GM23338 (cell line): ENCODE results near the gene TRIM37. TPM values are rescaled to one million over a fixed set of nuclear protein-coding genes. Genes with fewer than 3 reads are reported as not detected.
A peak's percentile ranks its signal among the peaks of the same experiment; 100 is the strongest.

Experiments
- ATAC-seq: fragments of 200-7000 bp; cut with Tn5 transposase; 3 replicates; pipeline ENCODE4 v1.9.1; 2020
- DNase-seq: peaks from one replicate; pipeline ENCODE4 v3.0.0-alpha.2; 2015; ENCODE audit warnings: low spot score
- H2AFZ ChIP-seq: fragments of 200-600 bp; sonication (generic); 2 replicates; pipeline ENCODE4 v1.8.0; 2016; ENCODE audit warnings: antibody characterized with exemption, mild to moderate bottlenecking, moderate library complexity
- H3F3A ChIP-seq: fragments of 200-600 bp; sonication (generic); replicated peaks from 2 replicates; pipeline ENCODE4 v1.8.0; 2017; ENCODE audit warnings: antibody characterized with exemption, mixed run types, low read depth
- H3K27ac ChIP-seq: fragments of 200-600 bp; sonication (generic); 2 replicates; pipeline ENCODE4 v1.6.1; 2016; ENCODE audit warnings: low read depth
- H3K27me3 ChIP-seq: fragments of 200-600 bp; sonication (generic); 2 replicates; pipeline ENCODE4 v1.8.0; 2016; ENCODE audit warnings: mild to moderate bottlenecking, mixed run types, moderate library complexity; ENCODE audit not compliant: insufficient read depth
- H3K36me3 ChIP-seq: fragments of 200-600 bp; sonication (generic); 2 replicates; pipeline ENCODE4 v1.8.0; 2016; ENCODE audit warnings: mild to moderate bottlenecking; ENCODE audit not compliant: insufficient read depth
- H3K4me1 ChIP-seq: fragments of 200-600 bp; sonication (generic); 2 replicates; pipeline ENCODE4 v1.8.0; 2016; ENCODE audit warnings: mild to moderate bottlenecking, moderate library complexity; ENCODE audit not compliant: insufficient read depth
- H3K4me2 ChIP-seq: fragments of 200-600 bp; sonication (generic); 2 replicates; pipeline ENCODE4 v1.7.1; 2017; ENCODE audit warnings: mixed run types
- H3K4me3 ChIP-seq: fragments of 200-600 bp; sonication (generic); 2 replicates; pipeline ENCODE4 v1.6.1; 2016; ENCODE audit warnings: mixed run types
- H3K79me2 ChIP-seq: fragments of 200-600 bp; sonication (generic); replicated peaks from 2 replicates; pipeline ENCODE4 v1.8.0; 2017; ENCODE audit warnings: mild to moderate bottlenecking; ENCODE audit not compliant: insufficient read depth
- H3K9me2 ChIP-seq: fragments of 200-600 bp; sonication (generic); 2 replicates; pipeline ENCODE4 v1.8.0; 2017; ENCODE audit not compliant: insufficient read depth
- H4K20me1 ChIP-seq: fragments of 200-600 bp; sonication (generic); replicated peaks from 2 replicates; pipeline ENCODE4 v1.8.0; 2017; ENCODE audit warnings: mild to moderate bottlenecking; ENCODE audit not compliant: insufficient read depth
- H3K27ac Mint-ChIP-seq: 2 replicates; pipeline ENCODE4 v1.8.0; 2020; ENCODE audit warnings: inconsistent platforms, mild to moderate bottlenecking, moderate library complexity, mixed read lengths
- H3K27me3 Mint-ChIP-seq: 3 replicates; pipeline ENCODE4 v1.8.0; 2022; ENCODE audit warnings: low read depth, mild to moderate bottlenecking, moderate library complexity, mixed read lengths, inconsistent platforms; ENCODE audit not compliant: insufficient read depth, poor library complexity
- H3K36me3 Mint-ChIP-seq: 3 replicates; pipeline ENCODE4 v1.8.0; 2021; ENCODE audit warnings: low read depth, mild to moderate bottlenecking, inconsistent platforms, moderate library complexity, mixed read lengths
- H3K4me1 Mint-ChIP-seq: 3 replicates; pipeline ENCODE4 v1.8.0; 2020; ENCODE audit warnings: mild to moderate bottlenecking, inconsistent platforms, mixed read lengths
- H3K4me3 Mint-ChIP-seq: 3 replicates; pipeline ENCODE4 v1.8.0; 2021; ENCODE audit warnings: moderate library complexity, mild to moderate bottlenecking, inconsistent platforms, mixed read lengths
- H3K9me3 Mint-ChIP-seq: 3 replicates; pipeline ENCODE4 v1.8.0; 2020; ENCODE audit warnings: moderate library complexity, mild to moderate bottlenecking, inconsistent platforms, mixed read lengths
- CREB1 ChIP-seq: fragments of 250-450 bp; sonication (Bioruptor Pico); IDR thresholded peaks from 2 replicates; pipeline ENCODE4 v1.5.0; 2020; ENCODE audit warnings: low read depth, mild to moderate bottlenecking, moderate library complexity
- CTCF ChIP-seq, 2 experiments: fragments of 200-600 bp in 1 of 2; sonication (generic) in 1 of 2; conservative IDR thresholded peaks; 2 replicates each; pipeline versions ENCODE4 v1.5.1 to v1.6.1; 2016 to 2017; ENCODE audit warnings: antibody characterized with exemption in 2 of 2, low read depth in 2 of 2, mild to moderate bottlenecking in 2 of 2, moderate library complexity in 1 of 2
- ETS1 ChIP-seq: IDR thresholded peaks from 2 replicates; pipeline ENCODE4 v1.6.1; 2016; ENCODE audit warnings: antibody characterized with exemption
- EZH2 ChIP-seq: fragments of 200-600 bp; sonication (generic); IDR thresholded peaks from one replicate; pipeline ENCODE4 v1.8.0; 2017; ENCODE audit warnings: antibody characterized with exemption, mild to moderate bottlenecking, low read depth; ENCODE audit not compliant: unreplicated experiment
- EZH2phosphoT487 ChIP-seq: fragments of 200-600 bp; sonication (generic); IDR thresholded peaks from one replicate; pipeline ENCODE4 v1.8.1; 2018; ENCODE audit warnings: antibody characterized with exemption; ENCODE audit not compliant: unreplicated experiment
- JUNB ChIP-seq: IDR thresholded peaks from one replicate; pipeline ENCODE4 v1.6.1; 2016; ENCODE audit warnings: antibody characterized with exemption; ENCODE audit not compliant: unreplicated experiment
- NANOG ChIP-seq: IDR thresholded peaks from 2 replicates; pipeline ENCODE4 v1.6.1; 2016; ENCODE audit warnings: antibody characterized with exemption, borderline replicate concordance
- REST ChIP-seq: IDR thresholded peaks from one replicate; pipeline ENCODE4 v1.6.1; 2018; ENCODE audit warnings: antibody characterized with exemption; ENCODE audit not compliant: unreplicated experiment
- STAT1 ChIP-seq: IDR thresholded peaks from one replicate; pipeline ENCODE4 v1.6.1; 2016; ENCODE audit warnings: antibody characterized with exemption; ENCODE audit not compliant: unreplicated experiment
- ZNF114 ChIP-seq: fragments of 250-450 bp; sonication (Bioruptor Pico); IDR thresholded peaks from 2 replicates; pipeline ENCODE4 v1.5.0; 2020; ENCODE audit warnings: mild to moderate bottlenecking, moderate library complexity
- ZNF331 ChIP-seq: fragments of 250-450 bp; sonication (Bioruptor Pico); IDR thresholded peaks from 2 replicates; pipeline ENCODE4 v1.5.0; 2020; ENCODE audit warnings: low read depth, mild to moderate bottlenecking, moderate library complexity
- ZNF462 ChIP-seq: fragments of 250-450 bp; sonication (Bioruptor Pico); IDR thresholded peaks from 2 replicates; pipeline ENCODE4 v1.5.0; 2020; ENCODE audit warnings: mild to moderate bottlenecking, moderate library complexity
- polyA plus RNA-seq: library from polyadenylated mRNA; unstranded; fragments of >200 nt; fragmentation: Nextera tagmentation; extraction: Ambion mirVana; gene quantifications from 2 replicates; pipeline ENCODE4 v1.2.1, GENCODE V29; 2016
- total RNA-seq: library from RNA; depleted of rRNA; stranded (reverse); fragments of >200 nt; shearing (Covaris generic); gene quantifications from 2 replicates; pipeline ENCODE4 v1.2.3, GENCODE V29; 2014

Gene TRIM37
- total and polyA plus RNA-seq, 2 experiments from 2014 or later = 61.1 to 71.2 TPM

- no peaks in the 10 kb centered on the region for H3F3A ChIP-seq
- no peaks in the 10 kb centered on the region for H3K9me3 Mint-ChIP-seq
- H3K4me1 ChIP-seq = peaks cover 27% of the 10 kb centered on the region
- H3K4me1 Mint-ChIP-seq = peaks cover 26% of the 10 kb centered on the region
- ATAC-seq (peak; percentile 2), DNase-seq (peak; percentile 68)
- peak overlapping the region; percentile 92 for H3K27ac ChIP-seq
- H3K27me3 Mint-ChIP-seq = peaks cover 7% of the 10 kb centered on the region
- no peak overlapping the region for H3K27ac Mint-ChIP-seq
- no peaks in the 10 kb centered on the region for H3K27me3 ChIP-seq
- H3K4me3 Mint-ChIP-seq = no peak overlapping the region
- no peaks in the 10 kb centered on the region for H3K36me3 ChIP-seq
- H3K4me3 ChIP-seq = peak overlapping the region; percentile 77
- peaks cover 84% of the 10 kb centered on the region for H3K79me2 ChIP-seq
- TF ChIP-seq ZNF331 (CRISPR knock-in tag) (no peak), NANOG (no peak), EZH2phosphoT487 (no peak), JUNB (no peak), REST (no peak), CREB1 (CRISPR knock-in tag) (no peak), ZNF462 (CRISPR knock-in tag) (no peak), ETS1 (no peak), STAT1 (no peak), EZH2 (no peak), ZNF114 (CRISPR knock-in tag) (no peak), CTCF (conservative IDR thresholded peaks at IDR 0.05; ENCODE audit: low read depth in 2 of 2) (no peak)
- H3K36me3 Mint-ChIP-seq = peaks cover 6% of the 10 kb centered on the region; the same call in 2 of the 3 replicates
- no peak overlapping the region for H2AFZ ChIP-seq
- H3K4me2 ChIP-seq = peak overlapping the region; percentile 84
- no peaks in the 10 kb centered on the region for H3K9me2 ChIP-seq
- peaks cover 17% of the 10 kb centered on the region for H4K20me1 ChIP-seq
Observed at GRCh38 chr17:59154292-59154720, 47.6 kb upstream of the TRIM37 start.
